Lower leg skin (tissue), 4 donors: Measurements from ENCODE around the gene EXOC8. TPM values are rescaled to one million over a fixed set of nuclear protein-coding genes. Genes with fewer than 3 reads are reported as not detected.

Source experiments
- DNase-seq, 2 donors: peaks; one replicate each; pipeline ENCODE4 v3.0.0-alpha.2; 2019; ENCODE audit warnings: low spot score in 2 of 2
- H3K4me3 ChIP-seq: fragments of 200-600 bp; sonication (generic); 2 replicates; pipeline ENCODE4 v1.5.1; 2017; ENCODE audit warnings: mild to moderate bottlenecking, low read depth; ENCODE audit not compliant: poor library complexity, severe bottlenecking
- CTCF ChIP-seq, 3 donors: fragments of 450-650 bp; IDR thresholded peaks; one replicate each; pipeline ENCODE4 v1.5.1; 2016; ENCODE audit warnings: antibody characterized with exemption in 3 of 3, mild to moderate bottlenecking in 3 of 3, moderate library complexity in 2 of 3
- POLR2A ChIP-seq, 2 donors: fragments of 450-650 bp; IDR thresholded peaks; one replicate each; pipeline ENCODE4 v1.6.1; 2016 to 2017; ENCODE audit warnings: antibody characterized with exemption in 2 of 2, mild to moderate bottlenecking in 1 of 2, moderate library complexity in 1 of 2
- WGBS, 2 donors: methylation state at CpG; one replicate each; pipeline ENCODE4 v1.1.5; 2018; 5-methylcytosine and 5-hydroxymethylcytosine counted together
- intact Hi-C: fragments of 100-400 bp; cut with DNase I; formaldehyde crosslinking; loops from one replicate; pipeline ENCODE4 v1.15.0; 2023; ENCODE audit warnings: low total_unique reads
- total RNA-seq, 4 donors: library from RNA; depleted of rRNA; stranded (reverse); fragments of >200 nt; gene quantifications; one replicate each; pipeline ENCODE4 v1.1.0, GENCODE V29; 2016

EXOC8 gene
- total RNA-seq, 4 donors from 2014 or later = 19.7 to 23.2 (median 22.2) TPM

GRCh38 chr1:231382426-231382825, 44.8 kb upstream of the EXOC8 start:
- 83 to 86% methylated on average over 3 of the region's 3 CpGs for WGBS, 2 donors
- DNase-seq = no peak
- TF ChIP-seq CTCF (IDR thresholded peaks at IDR 0.05) (no peak), POLR2A (IDR thresholded peaks at IDR 0.05) (no peak)
- intact Hi-C loops = no loop called here
- no peak overlapping the region for H3K4me3 ChIP-seq

- 36 to 38% methylated on average over 2 of the region's 2 CpGs for WGBS, 2 donors
- DNase-seq = no peak
- TF ChIP-seq CTCF (IDR thresholded peaks at IDR 0.05) = no peak
- TF ChIP-seq POLR2A (IDR thresholded peaks at IDR 0.05) = no peak
- no peak overlapping the region for H3K4me3 ChIP-seq
- intact Hi-C loops = no loop called here
Measured at GRCh38 chr1:231381729-231382128, 44.1 kb upstream of the EXOC8 start.

GRCh38 chr1:231376875-231377549, 39.4 kb upstream of the EXOC8 start:
- intact Hi-C loops = no loop called here
- no peak for TF ChIP-seq POLR2A (IDR thresholded peaks at IDR 0.05)
- no peak for TF ChIP-seq CTCF (IDR thresholded peaks at IDR 0.05)
- WGBS, 2 donors = 57 to 58% methylated on average over 5 of the region's 5 CpGs
- DNase-seq = no peak
- no peak overlapping the region for H3K4me3 ChIP-seq

- H3K4me3 ChIP-seq = no peak overlapping the region
- WGBS, 2 donors = 81 to 86% methylated on average over 4 of the region's 4 CpGs
- TF ChIP-seq CTCF (IDR thresholded peaks at IDR 0.05) = no peak
- no peak for TF ChIP-seq POLR2A (IDR thresholded peaks at IDR 0.05)
- no peak for DNase-seq
- intact Hi-C loops = no loop called here
Measured at GRCh38 chr1:231376101-231376500, 38.4 kb upstream of the EXOC8 start.

- DNase-seq = no peak
Measured at GRCh38 chr1:231374394-231374793, 36.7 kb upstream of the EXOC8 start.

More at GRCh38 chr1:231374394-231374793, 36.7 kb upstream of the EXOC8 start:
- TF ChIP-seq POLR2A (IDR thresholded peaks at IDR 0.05) = no peak
- TF ChIP-seq CTCF (IDR thresholded peaks at IDR 0.05) = no peak
- H3K4me3 ChIP-seq = no peak overlapping the region
- 80 to 95% methylated on average over 4 of the region's 4 CpGs for WGBS, 2 donors
- intact Hi-C loops = no loop called here
